ENCODE data around the gene B3GNT7.
A peak's percentile ranks its signal among the peaks of the same experiment; 100 is the strongest.
"Not testable (repeated sequence)": the region's sequence is repeated elsewhere in the genome, so short reads cannot be mapped to it uniquely, and the experiment has no call there.

Gene B3GNT7

GRCh38 chr2:231395188-231396057 is at the start of gene B3GNT7:
Gene B3GNT7, plus strand, starts transcription at chr2:231395710. Its CDS starts 94 bp downstream, at chr2:231395804.
- Mint-ChIP-seq H3K36me3 (ENCODE audit: low read depth) (no peaks in the 10 kb centered on the region), H3K27ac (no peak within 1 kb of the TSS), H3K4me1 (peaks cover 44% of the 10 kb centered on the region)

GRCh38 chr2:231347081-231347480 is 48.4 kb upstream of the B3GNT7 start:
- no peak for DNase-seq
- Mint-ChIP-seq H3K27me3 (ENCODE audit: low read depth, poor library complexity) (peaks cover 8% of the 10 kb centered on the region), H3K4me1 (peaks cover 15% of the 10 kb centered on the region), H3K4me3 (no peak overlapping the region), H3K27ac (no peak overlapping the region), H3K9me3 (no peaks in the 10 kb centered on the region), H3K36me3 (ENCODE audit: low read depth) (peaks cover 48% of the 10 kb centered on the region)
- TF ChIP-seq CTCF (IDR thresholded peaks at IDR 0.05), result no peak

More at GRCh38 chr2:231395188-231396057, at the start of gene B3GNT7:
- Mint-ChIP-seq H3K4me3 (peak within 1 kb of the TSS; percentile 79), H3K9me3 (no peaks in the 10 kb centered on the region), H3K27me3 (ENCODE audit: low read depth, poor library complexity) (peaks cover 50% of the 10 kb centered on the region)
- DNase-seq, result peak; percentile 47
- TF ChIP-seq CTCF (IDR thresholded peaks at IDR 0.05), result no peak

- Mint-ChIP-seq H3K27me3 (ENCODE audit: low read depth, poor library complexity) (peaks cover 6% of the 10 kb centered on the region), H3K9me3 (no peaks in the 10 kb centered on the region), H3K36me3 (ENCODE audit: low read depth) (peaks cover 48% of the 10 kb centered on the region), H3K4me3 (no peak overlapping the region), H3K27ac (no peak overlapping the region), H3K4me1 (peaks cover 10% of the 10 kb centered on the region)
- no peak for TF ChIP-seq CTCF (IDR thresholded peaks at IDR 0.05)
- no peak for DNase-seq
Measured at GRCh38 chr2:231347638-231348037, 47.9 kb upstream of the B3GNT7 start.

- H3K27me3 Mint-ChIP-seq (ENCODE audit: low read depth, poor library complexity), result peaks cover 3% of the 10 kb centered on the region
- DNase-seq, result no peak
- H3K27ac Mint-ChIP-seq, result peak overlapping the region; percentile 56
- H3K4me3 Mint-ChIP-seq, result no peak overlapping the region
- peaks cover 48% of the 10 kb centered on the region for H3K36me3 Mint-ChIP-seq (ENCODE audit: low read depth)
- H3K9me3 Mint-ChIP-seq, result no peaks in the 10 kb centered on the region
- TF ChIP-seq CTCF (IDR thresholded peaks at IDR 0.05), result no peak
- H3K4me1 Mint-ChIP-seq, result peaks cover 6% of the 10 kb centered on the region
Measured at GRCh38 chr2:231348173-231348572, 47.3 kb upstream of the B3GNT7 start.

- Mint-ChIP-seq H3K27ac (peak overlapping the region; percentile 56), H3K36me3 (ENCODE audit: low read depth) (peaks cover 48% of the 10 kb centered on the region), H3K4me1 (peaks cover 6% of the 10 kb centered on the region), H3K27me3 (ENCODE audit: low read depth, poor library complexity) (peaks cover 3% of the 10 kb centered on the region), H3K4me3 (no peak overlapping the region), H3K9me3 (no peaks in the 10 kb centered on the region)
- DNase-seq, result no peak
- TF ChIP-seq CTCF (IDR thresholded peaks at IDR 0.05), result no peak
Measured at GRCh38 chr2:231348704-231349373, 46.7 kb upstream of the B3GNT7 start.

GRCh38 chr2:231349374-231349735 is 46.2 kb upstream of the B3GNT7 start:
- H3K9me3 Mint-ChIP-seq; H3K4me3 Mint-ChIP-seq; H3K4me1 Mint-ChIP-seq; DNase-seq; H3K27ac Mint-ChIP-seq; H3K27me3 Mint-ChIP-seq (ENCODE audit: low read depth, poor library complexity): not testable (repeated sequence)
- H3K36me3 Mint-ChIP-seq (ENCODE audit: low read depth), result peaks cover 48% of the 10 kb centered on the region

Data from nephron progenitor cell (in vitro differentiated cells).